Ovary (tissue), 9 donors: ENCODE data around the gene RUNX2. TPM values are rescaled to one million over a fixed set of nuclear protein-coding genes. Genes with fewer than 3 reads are reported as not detected.

ENCODE experiments used
- DNase-seq, 5 donors: peaks; one replicate each; pipeline ENCODE4 v3.0.0-alpha.2; 2019 to 2020
- H3K27ac ChIP-seq, 2 donors: fragments of 200-600 bp; one replicate each; pipeline versions ENCODE4 v1.5.1 to v1.8.0; 2019 to 2022
- H3K27me3 ChIP-seq: fragments of 200-600 bp; one replicate; pipeline ENCODE4 v1.8.0; 2022
- H3K36me3 ChIP-seq: fragments of 200-600 bp; sonication (generic); one replicate; pipeline ENCODE4 v1.5.1; 2019
- H3K4me1 ChIP-seq: one replicate; pipeline ENCODE4 v1.8.1; 2013; ENCODE audit warnings: mild to moderate bottlenecking, moderate library complexity; ENCODE audit not compliant: insufficient read depth
- H3K4me3 ChIP-seq: fragments of 200-600 bp; sonication (generic); one replicate; pipeline ENCODE4 v1.5.1; 2017
- H3K9me3 ChIP-seq, 2 donors: fragments of 200-600 bp in 1 of 2; sonication (generic) in 1 of 2; one replicate each; pipeline versions ENCODE4 v1.5.1 to v1.8.1; 2013 to 2019; ENCODE audit warnings: mild to moderate bottlenecking in 1 of 2, moderate library complexity in 1 of 2
- EP300 ChIP-seq: sonication (generic); formaldehyde crosslinking; IDR thresholded peaks from one replicate; pipeline ENCODE4 v1.6.1; 2017; ENCODE audit warnings: antibody characterized with exemption
- POLR2A ChIP-seq: fragments of 450-650 bp; IDR thresholded peaks from one replicate; pipeline ENCODE4 v1.6.1; 2017; ENCODE audit warnings: antibody characterized with exemption, mild to moderate bottlenecking, moderate library complexity
- WGBS, 3 donors: extraction: QIAGEN DNeasy Blood & Tissue Kit in 1 of 3; methylation state at CpG; one replicate each; pipeline versions ENCODE4 v1.1.5 to v1.1.7; 2013 to 2017; 5-methylcytosine and 5-hydroxymethylcytosine counted together
- intact Hi-C, 4 donors: fragments of 100-400 bp; cut with DNase I; formaldehyde crosslinking; loops; one replicate each; pipeline versions ENCODE4 v1.11.0 to v1.15.1; 2022 to 2023
- polyA plus RNA-seq, 2 donors: library from polyadenylated mRNA; stranded (reverse); fragments of 200-250 nt in 1 of 2; fragments of 350-450 nt in 1 of 2; fragmentation: Illumina TruSeq in 1 of 2; extraction: RNeasy Lipid Tissue Mini Kit (QIAGEN cat#74804) in 1 of 2; gene quantifications; one replicate each; pipeline ENCODE4 v1.2.3, GENCODE V29; 2013 to 2014
- total RNA-seq, 7 donors: library from RNA; depleted of rRNA in 2 of 7; stranded (reverse); fragments of >200 nt in 2 of 7; fragmentation: NEBNext Ultra II Directional in 3 of 7; extraction: Animal tissue kit (Norgen Biotek cat#: 25700) in 3 of 7; gene quantifications; one replicate each; pipeline versions ENCODE4 v1.1.0 to v1.2.4, GENCODE V29; 2016 to 2023
- TF ChIP-seq, protein P1 (sequence below), 3 donors: fragments of 450-650 bp in 2 of 3; fragments of 200-600 bp in 1 of 3; IDR thresholded peaks; one replicate each; pipeline versions ENCODE4 v1.5.1 to v1.8.0; 2016 to 2022; ENCODE audit warnings: antibody characterized with exemption in 3 of 3, mild to moderate bottlenecking in 1 of 3
- donor health status: DM: no; HTN: no; CAD: no; lungs with moderate emphysema.
- donor health status: DM: no; HTN: no; CAD: no.
- donor health status: Bipolar disorder and iron deficiency.
- donor health status: DM: yes; HTN: yes; CAD: no.
- donor health status: DM: no; HTN: no; CAD: no.
- donor health status: DM: yes; HTN: yes; CAD: no.

The RUNX2 gene
- total and polyA plus RNA-seq, 9 donors, result 1.1 to 25.2 (median 3.3) TPM

GRCh38 chr6:45644720-45645119 lies 316.6 kb downstream of the RUNX2 start:
- Histone ChIP-seq H3K4me3 (no peak overlapping the region), H3K27ac (no peak overlapping the region), H3K36me3 (no peaks in the 10 kb centered on the region), H3K9me3 (no peaks in the 10 kb centered on the region), H3K4me1 (no peaks in the 10 kb centered on the region), H3K27me3 (no peaks in the 10 kb centered on the region)
- no peak for TF ChIP-seq POLR2A
- TF ChIP-seq, protein P1, sequence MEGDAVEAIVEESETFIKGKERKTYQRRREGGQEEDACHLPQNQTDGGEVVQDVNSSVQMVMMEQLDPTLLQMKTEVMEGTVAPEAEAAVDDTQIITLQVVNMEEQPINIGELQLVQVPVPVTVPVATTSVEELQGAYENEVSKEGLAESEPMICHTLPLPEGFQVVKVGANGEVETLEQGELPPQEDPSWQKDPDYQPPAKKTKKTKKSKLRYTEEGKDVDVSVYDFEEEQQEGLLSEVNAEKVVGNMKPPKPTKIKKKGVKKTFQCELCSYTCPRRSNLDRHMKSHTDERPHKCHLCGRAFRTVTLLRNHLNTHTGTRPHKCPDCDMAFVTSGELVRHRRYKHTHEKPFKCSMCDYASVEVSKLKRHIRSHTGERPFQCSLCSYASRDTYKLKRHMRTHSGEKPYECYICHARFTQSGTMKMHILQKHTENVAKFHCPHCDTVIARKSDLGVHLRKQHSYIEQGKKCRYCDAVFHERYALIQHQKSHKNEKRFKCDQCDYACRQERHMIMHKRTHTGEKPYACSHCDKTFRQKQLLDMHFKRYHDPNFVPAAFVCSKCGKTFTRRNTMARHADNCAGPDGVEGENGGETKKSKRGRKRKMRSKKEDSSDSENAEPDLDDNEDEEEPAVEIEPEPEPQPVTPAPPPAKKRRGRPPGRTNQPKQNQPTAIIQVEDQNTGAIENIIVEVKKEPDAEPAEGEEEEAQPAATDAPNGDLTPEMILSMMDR (IDR thresholded peaks at IDR 0.05), result no peak
- TF ChIP-seq EP300, result no peak
- DNase-seq, result no peak
- intact Hi-C loops, result no loop called here

GRCh38 chr6:45645302-45645701 lies 317.2 kb downstream of the RUNX2 start:
- no peaks in the 10 kb centered on the region for H3K4me1 ChIP-seq
- H3K27ac ChIP-seq, result no peak overlapping the region
- H3K4me3 ChIP-seq, result no peak overlapping the region
- no peaks in the 10 kb centered on the region for H3K36me3 ChIP-seq
- no peaks in the 10 kb centered on the region for H3K27me3 ChIP-seq
- intact Hi-C loops, result no loop called here
- WGBS, 3 donors, result 66 to 72% (median 69%) methylated on average over 3 of the region's 3 CpGs
- TF ChIP-seq POLR2A, result no peak
- TF ChIP-seq, protein P1 (IDR thresholded peaks at IDR 0.05), result no peak
- TF ChIP-seq EP300, result no peak
- no peaks in the 10 kb centered on the region for H3K9me3 ChIP-seq
- no peak for DNase-seq

DNA sequence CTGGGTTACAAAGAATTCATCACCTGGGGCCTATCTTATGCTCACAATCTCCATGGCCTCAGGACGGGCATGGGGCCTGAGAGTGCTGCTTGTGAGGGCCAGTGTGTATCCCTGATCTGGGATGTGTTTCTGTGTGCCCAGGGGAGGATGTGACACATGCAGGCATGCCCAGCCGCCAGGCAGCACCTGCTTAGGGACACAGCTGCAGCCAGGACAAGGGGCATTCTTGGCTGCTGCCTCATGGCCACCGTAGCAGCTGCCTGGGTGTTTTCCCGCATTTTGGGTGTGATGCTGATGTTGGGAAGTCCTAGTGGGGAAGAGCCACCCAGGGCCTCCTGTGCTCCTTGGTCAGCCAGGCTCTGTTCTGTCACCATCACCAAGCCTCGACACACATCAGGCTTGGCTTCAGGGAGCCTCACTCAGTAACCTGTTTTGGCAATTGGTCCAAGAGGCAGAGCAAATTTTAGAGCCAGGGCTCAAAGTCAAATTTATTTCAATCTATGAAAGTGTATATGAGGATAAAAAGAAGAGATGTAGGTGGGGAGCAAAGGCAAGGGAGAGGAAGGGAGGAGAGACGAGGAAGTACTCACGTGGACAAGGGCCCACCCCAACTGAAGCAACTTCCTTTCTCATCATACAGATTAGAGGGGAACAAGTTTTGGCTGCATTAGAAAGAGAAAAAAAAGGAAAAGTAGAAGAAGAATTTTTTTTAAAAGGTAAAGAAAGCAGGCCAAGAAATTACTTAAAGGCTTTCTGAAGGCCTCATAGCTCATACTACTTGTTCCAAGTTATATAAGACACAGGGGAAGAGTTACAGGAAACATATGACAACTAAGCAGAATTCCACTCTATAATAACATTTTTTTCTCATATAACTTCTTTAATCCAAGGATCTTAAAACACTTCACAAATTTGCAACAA lies 319.5 kb downstream of the RUNX2 start:
- 87 to 90% (median 90%) methylated on average over 7 of the region's 7 CpGs for WGBS, 3 donors

GRCh38 chr6:45648262-45648620 lies 320.1 kb downstream of the RUNX2 start:
- no peaks in the 10 kb centered on the region for H3K27me3 ChIP-seq
- H3K27ac ChIP-seq, result no peak overlapping the region
- WGBS, 3 donors, result 80 to 89% (median 81%) methylated on average over 5 of the region's 5 CpGs
- no peak for DNase-seq
- no peaks in the 10 kb centered on the region for H3K36me3 ChIP-seq
- intact Hi-C loops, result no loop called here
- H3K9me3 ChIP-seq, result no peaks in the 10 kb centered on the region
- no peaks in the 10 kb centered on the region for H3K4me1 ChIP-seq
- no peak overlapping the region for H3K4me3 ChIP-seq
- TF ChIP-seq EP300, result no peak
- TF ChIP-seq POLR2A, result no peak
- TF ChIP-seq, protein P1 (IDR thresholded peaks at IDR 0.05), result no peak

More for the DNA sequence above, 319.5 kb downstream of the RUNX2 start:
- no peak overlapping the region for H3K4me3 ChIP-seq
- H3K9me3 ChIP-seq, result no peaks in the 10 kb centered on the region
- H3K27me3 ChIP-seq, result no peaks in the 10 kb centered on the region
- H3K4me1 ChIP-seq, result no peaks in the 10 kb centered on the region
- H3K27ac ChIP-seq, result no peak overlapping the region
- H3K36me3 ChIP-seq, result no peaks in the 10 kb centered on the region
- TF ChIP-seq, protein P1 (IDR thresholded peaks at IDR 0.05), result no peak
- no peak for TF ChIP-seq EP300
- no peak for TF ChIP-seq POLR2A
- no peak for DNase-seq
- intact Hi-C loops, result no loop called here
